HTR-8/SVneo (cell line): ENCODE data around the gene PCDHA5.
"Not testable (repeated sequence)": the region's sequence is repeated elsewhere in the genome, so short reads cannot be mapped to it uniquely, and the experiment has no call there.

Experiments used
- DNase-seq: peaks from one replicate; pipeline ENCODE4 v3.0.0; 2011; ENCODE audit warnings: low spot score, mixed read lengths; ENCODE audit not compliant: insufficient read length
- FAIRE-seq: peaks from 2 replicates; lab custom pipeline; 2011; peaks lifted over from hg19 to GRCh38; lab: Jason Lieb, UNC

PCDHA5 gene

DNA sequence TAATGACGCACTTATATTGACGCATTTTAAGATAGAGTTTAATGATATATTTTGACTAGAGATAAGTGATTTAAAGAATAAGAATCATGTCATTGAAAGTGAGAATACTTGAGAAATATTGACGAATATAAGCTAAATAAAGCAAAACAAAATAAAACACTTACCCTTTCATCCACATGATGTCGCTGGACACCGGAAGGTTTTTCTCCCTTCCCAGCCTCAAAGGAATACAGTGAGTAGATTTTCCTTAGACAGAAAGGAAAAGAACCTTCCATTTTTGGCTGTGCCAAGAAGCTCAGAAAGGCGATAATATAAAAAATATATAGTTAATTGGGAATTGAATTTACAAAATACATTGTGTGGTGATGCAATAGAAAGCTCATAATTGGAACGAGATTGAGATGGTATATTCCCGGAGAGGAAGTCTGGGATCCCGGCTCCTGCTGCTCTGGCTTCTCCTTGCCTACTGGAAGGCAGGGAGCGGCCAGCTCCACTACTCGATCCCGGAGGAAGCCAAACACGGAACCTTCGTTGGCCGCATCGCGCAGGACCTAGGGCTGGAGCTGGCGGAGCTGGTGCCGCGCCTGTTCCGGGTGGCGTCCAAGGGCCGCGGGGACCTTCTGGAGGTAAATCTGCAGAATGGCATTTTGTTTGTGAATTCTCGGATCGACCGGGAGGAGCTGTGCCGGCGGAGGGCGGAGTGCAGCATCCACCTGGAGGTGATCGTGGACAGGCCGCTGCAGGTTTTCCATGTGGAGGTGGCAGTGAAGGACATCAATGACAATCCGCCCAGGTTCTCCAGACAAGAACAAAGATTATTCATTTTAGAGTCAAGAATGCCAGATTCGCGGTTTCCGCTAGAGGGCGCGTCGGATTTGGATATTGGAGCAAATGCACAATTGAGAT, at the start of gene PCDHA5:
Gene PCDHA5 (plus strand): TSS at position 239 of the 906 bp plus-strand sequence.
- no peak for DNase-seq

DNA sequence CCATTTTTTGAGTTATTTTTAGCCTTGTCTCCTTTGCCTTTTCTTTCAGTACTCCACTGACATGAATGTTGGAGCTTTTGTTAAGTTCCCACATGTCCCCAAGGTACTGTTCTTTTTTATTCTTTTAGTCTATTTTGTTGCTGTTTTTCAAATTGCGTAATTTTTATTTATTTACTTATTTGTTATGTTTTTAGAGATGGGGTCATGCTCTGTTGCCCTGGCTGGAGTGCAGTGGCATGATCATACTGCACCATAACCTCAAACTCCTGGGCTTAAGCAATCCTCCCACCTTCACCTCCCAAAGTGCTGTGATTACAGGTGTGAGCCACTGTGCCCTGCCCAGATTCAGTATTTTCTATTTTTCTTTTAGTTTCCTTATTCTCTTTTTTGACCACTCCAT, 40.9 kb upstream of the PCDHA5 start:
- FAIRE-seq: no peak

More for the DNA sequence above, at the start of gene PCDHA5:
- FAIRE-seq: no peak

DNA sequence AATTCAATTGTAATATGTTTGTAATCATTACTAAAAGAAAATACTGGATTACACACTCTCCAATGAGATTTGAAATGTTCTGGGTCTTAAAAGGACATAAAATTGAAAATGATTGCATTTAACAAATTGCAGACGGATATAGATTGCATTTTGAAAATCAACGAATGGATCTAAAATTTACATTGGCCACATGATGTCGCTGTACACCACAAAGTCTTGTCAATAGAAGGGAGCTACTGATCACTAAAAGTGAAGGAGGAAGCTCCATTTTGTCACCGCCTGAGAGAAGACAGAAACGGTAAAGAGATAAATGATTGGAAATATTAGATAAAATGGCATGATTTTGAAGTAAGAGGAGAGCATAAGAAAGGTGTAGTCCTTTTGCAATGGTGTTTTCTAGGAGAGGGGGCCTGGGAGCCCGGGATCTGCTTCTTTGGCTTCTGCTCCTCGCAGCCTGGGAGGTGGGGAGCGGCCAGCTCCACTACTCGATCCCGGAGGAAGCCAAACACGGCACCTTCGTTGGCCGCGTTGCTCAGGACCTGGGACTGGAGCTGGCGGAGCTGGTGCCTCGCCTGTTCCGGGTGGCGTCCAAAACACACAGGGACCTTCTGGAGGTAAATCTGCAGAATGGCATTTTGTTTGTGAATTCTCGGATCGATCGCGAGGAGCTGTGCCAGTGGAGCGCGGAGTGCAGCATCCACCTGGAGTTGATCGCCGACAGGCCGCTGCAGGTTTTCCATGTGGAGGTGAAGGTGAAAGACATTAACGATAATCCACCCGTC, 35.3 kb upstream of the PCDHA5 start, which contains the start of gene PCDHA1:
Gene PCDHA1 (plus strand): TSS at position 236 of the 782 bp plus-strand sequence.
- DNase-seq: no peak

More for the DNA sequence above, 40.9 kb upstream of the PCDHA5 start:
- DNase-seq: no peak

DNA sequence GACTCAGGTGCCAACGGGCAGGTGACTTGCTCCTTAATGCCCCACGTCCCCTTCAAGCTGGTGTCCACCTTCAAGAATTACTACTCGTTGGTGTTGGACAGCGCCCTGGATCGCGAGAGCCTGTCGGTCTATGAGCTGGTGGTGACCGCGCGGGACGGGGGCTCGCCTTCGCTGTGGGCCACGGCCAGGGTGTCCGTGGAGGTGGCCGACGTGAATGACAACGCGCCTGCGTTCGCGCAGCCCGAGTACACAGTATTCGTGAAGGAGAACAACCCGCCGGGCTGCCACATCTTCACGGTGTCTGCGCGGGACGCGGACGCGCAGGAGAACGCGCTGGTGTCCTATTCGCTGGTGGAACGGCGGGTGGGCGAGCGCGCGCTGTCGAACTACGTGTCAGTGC, 34.0 kb upstream of the PCDHA5 start:
- not testable (repeated sequence) for DNase-seq, FAIRE-seq

More for the DNA sequence above, 35.3 kb upstream of the PCDHA5 start, which contains the start of gene PCDHA1:
- FAIRE-seq: no peak

DNA sequence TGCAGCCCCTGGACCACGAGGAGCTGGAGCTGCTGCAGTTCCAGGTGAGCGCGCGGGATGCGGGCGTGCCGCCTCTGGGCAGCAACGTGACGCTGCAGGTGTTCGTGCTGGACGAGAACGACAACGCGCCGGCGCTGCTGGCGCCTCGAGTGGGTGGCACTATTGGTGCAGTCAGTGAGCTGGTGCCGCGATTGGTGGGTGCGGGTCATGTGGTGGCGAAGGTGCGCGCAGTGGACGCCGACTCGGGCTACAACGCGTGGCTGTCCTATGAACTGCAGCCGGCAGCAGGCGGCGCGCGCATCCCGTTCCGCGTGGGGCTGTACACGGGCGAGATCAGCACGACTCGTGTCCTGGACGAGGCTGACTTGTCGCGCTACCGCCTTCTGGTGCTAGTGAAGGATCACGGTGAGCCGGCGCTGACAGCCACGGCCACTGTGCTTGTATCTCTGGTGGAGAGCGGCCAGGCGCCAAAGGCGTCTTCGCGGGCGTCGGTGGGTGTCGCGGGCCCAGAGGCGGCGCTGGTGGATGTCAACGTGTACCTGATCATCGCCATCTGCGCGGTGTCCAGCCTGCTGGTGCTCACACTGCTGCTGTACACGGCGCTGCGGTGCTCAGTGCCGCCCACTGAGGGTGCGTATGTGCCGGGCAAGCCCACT, 33.4 kb upstream of the PCDHA5 start:
- FAIRE-seq, DNase-seq: not testable (repeated sequence)

DNA sequence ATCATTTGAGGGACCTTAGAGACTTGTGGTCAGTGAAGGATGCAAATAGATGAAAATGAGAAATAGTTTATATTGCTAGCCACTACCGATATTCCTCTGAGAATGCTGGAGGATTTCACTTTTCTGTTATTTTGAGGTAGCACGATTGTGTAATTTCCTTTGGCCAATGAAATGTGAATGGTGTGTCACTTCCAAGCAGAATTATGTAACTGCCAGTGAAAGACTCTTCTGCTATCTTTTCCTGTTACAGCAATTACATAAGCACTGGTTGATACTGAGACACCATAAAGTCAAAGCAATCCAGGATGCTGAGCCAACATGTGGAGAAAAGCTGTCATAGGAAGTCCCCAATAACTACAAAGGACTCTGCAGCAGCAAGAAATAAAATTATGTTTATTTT, 30.3 kb upstream of the PCDHA5 start:
- FAIRE-seq (no peak), DNase-seq (no peak)

DNA sequence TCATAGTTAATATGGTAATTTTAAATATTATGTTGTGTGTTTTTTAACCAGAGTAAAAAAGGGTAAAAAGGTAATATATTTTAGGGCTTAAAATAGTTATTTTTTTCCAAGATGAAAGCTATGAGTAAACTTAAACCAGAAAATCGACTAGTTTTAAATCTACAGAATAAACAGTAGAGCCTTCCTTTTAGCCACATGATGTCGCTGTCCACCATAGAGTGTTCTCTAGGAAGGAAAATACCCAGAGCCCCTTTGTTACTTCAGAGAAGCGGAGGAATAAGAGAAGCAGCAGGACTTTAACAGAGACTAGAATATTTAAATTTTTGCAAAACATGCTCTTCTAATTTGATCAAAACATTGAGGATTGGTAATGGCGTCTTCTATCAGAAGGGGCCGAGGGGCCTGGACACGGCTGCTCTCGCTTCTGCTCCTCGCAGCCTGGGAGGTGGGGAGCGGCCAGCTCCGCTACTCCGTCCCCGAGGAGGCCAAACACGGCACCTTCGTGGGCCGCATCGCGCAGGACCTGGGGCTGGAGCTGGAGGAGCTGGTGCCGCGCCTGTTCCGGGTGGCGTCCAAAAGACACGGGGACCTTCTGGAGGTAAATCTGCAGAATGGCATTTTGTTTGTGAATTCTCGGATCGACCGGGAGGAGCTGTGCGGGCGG, 26.7 kb upstream of the PCDHA5 start, which contains the start of gene PCDHA2:
Gene PCDHA2 (plus strand): TSS at position 258 of the 664 bp plus-strand sequence.
- DNase-seq: peak; percentile 21
- no peak for FAIRE-seq

DNA sequence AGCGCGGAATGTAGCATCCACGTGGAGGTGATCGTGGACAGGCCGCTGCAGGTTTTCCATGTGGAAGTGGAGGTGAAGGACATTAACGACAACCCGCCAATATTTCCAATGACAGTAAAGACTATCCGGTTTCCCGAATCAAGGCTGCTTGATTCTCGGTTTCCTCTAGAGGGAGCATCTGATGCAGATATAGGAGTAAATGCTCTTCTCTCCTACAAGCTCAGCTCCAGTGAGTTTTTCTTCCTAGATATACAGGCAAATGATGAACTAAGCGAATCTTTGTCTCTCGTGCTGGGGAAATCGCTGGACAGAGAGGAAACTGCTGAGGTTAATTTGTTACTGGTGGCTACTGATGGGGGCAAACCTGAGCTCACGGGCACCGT, 26.2 kb upstream of the PCDHA5 start:
- no peak for FAIRE-seq
- DNase-seq: peak; percentile 31

DNA sequence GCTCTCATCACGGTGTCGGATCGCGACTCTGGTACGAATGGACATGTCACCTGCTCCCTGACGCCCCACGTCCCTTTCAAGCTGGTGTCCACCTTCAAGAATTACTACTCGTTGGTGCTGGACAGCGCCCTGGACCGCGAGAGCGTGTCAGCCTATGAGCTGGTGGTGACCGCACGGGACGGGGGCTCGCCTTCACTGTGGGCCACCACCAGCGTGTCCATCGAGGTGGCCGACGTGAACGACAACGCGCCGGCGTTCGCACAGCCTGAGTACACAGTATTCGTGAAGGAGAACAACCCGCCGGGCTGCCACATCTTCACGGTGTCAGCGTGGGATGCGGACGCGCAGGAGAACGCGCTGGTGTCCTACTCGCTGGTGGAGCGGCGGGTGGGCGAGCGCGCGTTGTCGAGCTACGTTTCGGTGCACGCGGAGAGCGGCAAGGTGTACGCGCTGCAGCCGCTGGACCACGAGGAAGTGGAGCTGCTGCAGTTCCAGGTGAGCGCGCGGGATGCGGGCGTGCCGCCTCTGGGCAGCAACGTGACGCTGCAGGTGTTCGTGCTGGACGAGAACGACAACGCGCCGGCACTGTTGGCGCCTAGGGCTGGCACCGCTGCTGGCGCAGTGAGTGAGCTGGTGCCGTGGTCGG, 25.2 kb upstream of the PCDHA5 start:
- FAIRE-seq: peak; percentile 48
- not testable (repeated sequence) for DNase-seq

DNA sequence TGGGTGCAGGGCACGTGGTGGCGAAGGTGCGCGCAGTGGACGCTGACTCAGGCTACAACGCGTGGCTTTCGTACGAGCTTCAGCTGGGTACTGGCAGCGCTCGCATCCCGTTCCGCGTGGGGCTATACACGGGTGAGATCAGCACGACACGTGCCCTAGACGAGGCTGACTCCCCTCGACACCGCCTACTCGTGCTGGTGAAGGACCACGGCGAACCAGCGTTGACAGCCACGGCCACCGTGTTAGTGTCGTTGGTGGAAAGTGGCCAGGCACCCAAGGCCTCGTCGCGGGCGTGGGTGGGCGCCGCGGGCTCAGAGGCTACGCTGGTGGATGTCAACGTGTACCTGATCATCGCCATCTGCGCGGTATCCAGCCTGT, 24.7 kb upstream of the PCDHA5 start:
- FAIRE-seq: no peak
- no peak for DNase-seq

DNA sequence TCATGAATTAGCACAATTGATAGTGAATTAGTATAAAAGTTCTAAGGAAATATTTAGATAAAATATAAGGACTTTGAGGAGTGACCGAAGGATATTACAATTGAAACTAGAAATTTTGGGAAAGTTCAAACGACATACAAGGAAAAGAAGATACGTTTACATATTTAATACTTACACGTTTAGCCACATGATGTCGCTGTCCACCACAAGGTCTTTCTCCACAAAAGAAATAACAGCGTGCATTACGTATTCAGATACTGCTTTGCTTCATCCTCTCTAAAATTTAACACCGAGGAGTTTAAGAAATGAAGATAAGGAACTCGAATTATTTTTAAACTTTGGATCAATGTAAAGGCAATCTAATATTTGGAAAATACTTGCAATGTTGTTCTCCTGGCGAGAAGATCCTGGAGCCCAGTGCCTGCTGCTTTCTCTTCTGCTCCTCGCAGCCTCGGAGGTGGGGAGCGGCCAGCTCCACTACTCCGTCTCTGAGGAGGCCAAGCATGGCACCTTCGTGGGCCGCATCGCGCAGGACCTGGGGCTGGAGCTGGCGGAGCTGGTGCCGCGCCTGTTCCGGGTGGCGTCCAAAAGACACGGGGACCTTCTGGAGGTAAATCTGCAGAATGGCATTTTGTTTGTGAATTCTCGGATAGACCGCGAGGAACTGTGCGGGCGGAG, 20.5 kb upstream of the PCDHA5 start, which contains the start of gene PCDHA3:
Gene PCDHA3 (plus strand): TSS at position 242 of the 678 bp plus-strand sequence.
- DNase-seq: no peak
- FAIRE-seq: no peak

DNA sequence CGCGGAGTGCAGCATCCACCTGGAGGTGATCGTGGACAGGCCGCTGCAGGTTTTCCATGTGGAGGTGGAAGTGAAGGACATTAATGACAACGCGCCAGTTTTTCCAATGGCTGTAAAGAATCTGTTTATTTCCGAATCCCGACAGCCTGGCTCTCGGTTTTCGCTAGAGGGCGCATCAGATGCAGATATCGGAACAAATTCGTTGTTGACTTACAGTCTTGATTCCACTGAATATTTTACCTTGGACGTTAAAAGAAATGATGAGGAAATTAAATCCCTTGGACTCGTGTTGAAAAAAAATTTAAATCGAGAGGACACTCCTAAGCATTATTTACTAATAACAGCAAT, 19.9 kb upstream of the PCDHA5 start:
- FAIRE-seq (no peak), DNase-seq (no peak)

DNA sequence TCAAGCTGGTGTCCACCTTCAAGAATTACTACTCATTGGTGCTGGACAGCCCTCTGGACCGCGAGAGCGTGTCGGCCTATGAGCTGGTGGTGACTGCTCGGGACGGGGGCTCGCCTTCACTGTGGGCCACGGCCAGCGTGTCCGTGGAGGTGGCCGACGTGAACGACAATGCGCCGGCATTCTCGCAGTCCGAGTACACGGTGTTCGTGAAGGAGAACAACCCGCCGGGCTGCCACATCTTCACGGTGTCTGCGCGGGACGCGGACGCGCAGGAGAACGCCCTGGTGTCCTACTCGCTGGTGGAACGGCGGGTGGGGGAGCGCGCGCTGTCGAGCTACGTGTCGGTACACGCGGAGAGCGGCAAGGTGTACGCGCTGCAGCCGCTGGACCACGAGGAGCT, 19.0 kb upstream of the PCDHA5 start:
- peak; percentile 62 for FAIRE-seq
- DNase-seq: not testable (repeated sequence)

DNA sequence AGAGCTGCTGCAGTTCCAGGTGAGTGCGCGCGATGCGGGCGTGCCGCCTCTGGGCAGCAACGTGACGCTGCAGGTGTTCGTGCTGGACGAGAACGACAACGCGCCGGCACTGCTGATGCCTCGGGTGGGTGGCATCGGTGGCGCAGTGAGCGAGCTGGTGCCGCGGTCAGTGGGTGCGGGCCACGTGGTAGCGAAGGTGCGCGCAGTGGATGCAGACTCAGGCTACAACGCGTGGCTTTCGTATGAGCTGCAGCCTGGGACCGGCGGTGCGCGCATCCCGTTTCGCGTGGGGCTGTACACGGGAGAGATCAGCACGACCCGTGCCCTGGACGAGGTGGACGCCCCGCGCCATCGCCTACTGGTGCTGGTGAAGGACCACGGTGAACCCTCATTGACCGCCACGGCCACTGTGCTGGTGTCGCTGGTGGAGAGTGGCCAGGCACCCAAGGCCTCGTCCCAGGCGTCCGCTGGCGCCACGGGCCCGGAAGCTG, 18.6 kb upstream of the PCDHA5 start:
- DNase-seq (no peak), FAIRE-seq (no peak)

DNA sequence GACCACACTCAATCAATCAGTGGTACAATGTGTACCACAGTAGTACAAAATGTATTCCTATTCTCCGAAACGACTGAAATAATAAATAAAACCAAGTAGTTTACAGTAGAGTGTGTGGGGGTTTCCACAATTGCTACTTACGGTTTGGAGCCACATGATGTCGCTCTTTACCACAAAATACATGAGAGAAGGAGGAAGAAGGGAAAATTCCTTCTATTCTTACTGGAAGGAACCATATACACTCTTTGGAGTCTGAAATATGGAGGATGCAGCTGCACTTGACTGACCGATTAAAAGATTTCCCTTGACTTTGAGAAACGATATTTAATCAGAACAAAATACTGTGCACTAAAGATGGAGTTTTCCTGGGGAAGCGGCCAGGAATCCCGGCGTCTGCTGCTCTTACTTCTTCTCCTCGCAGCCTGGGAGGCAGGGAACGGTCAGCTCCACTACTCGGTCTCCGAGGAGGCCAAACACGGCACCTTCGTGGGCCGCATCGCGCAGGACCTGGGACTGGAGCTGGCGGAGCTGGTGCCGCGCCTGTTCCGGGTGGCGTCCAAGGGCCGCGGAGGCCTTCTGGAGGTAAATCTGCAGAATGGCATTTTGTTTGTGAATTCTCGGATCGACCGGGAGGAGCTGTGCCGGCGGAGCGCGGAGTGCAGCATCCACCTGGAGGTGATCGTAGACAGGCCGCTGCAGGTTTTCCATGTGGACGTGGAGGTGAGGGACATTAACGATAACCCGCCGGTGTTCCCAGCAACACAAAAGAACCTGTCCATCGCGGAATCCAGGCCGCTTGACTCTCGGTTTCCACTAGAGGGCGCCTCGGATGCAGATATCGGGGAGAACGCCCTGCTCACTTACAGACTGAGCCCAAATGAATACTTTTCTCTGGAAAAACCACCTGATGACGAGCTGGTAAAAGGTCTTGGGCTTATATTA, 14.3 kb upstream of the PCDHA5 start, which contains the start of gene PCDHA4:
Gene PCDHA4 (plus strand): TSS at position 235 of the 942 bp plus-strand sequence.
- FAIRE-seq (peak; percentile 63), DNase-seq (no peak)

DNA sequence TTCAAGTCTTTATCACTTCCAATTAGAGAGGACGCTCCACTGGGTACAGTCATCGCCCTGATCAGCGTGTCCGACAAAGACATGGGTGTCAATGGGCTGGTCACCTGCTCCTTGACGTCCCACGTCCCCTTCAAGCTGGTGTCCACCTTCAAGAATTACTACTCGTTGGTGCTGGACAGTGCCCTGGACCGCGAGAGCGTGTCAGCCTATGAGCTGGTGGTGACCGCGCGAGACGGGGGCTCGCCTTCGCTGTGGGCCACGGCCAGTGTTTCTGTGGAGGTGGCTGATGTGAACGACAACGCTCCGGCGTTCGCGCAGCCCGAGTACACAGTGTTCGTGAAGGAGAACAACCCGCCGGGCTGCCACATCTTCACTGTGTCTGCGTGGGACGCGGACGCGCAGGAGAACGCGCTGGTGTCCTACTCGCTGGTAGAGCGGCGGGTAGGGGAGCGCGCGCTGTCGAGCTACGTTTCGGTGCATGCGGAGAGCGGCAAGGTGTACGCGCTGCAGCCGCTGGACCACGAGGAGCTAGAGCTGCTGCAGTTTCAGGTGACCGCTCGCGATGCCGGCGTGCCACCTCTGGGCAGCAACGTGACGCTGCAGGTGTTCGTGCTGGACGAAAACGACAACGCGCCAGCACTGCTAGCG, 13.0 kb upstream of the PCDHA5 start:
- not testable (repeated sequence) for FAIRE-seq, DNase-seq

DNA sequence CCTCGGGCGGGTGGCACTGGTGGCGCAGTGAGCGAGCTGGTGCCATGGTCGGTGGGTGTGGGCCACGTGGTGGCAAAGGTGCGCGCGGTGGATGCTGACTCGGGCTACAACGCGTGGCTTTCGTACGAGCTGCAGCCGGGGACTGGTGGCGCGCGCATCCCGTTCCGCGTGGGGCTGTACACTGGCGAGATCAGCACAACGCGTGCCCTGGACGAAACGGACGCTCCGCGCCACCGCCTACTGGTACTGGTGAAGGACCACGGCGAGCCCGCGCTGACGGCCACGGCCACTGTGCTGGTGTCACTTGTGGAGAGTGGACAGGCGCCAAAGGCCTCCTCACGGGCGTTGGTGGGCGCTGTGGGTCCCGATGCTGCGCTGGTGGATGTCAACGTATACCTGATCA, 12.5 kb upstream of the PCDHA5 start:
- FAIRE-seq (no peak), DNase-seq (no peak)
